ENCODE measurements around the gene GPSM1.

GPSM1 gene

DNA sequence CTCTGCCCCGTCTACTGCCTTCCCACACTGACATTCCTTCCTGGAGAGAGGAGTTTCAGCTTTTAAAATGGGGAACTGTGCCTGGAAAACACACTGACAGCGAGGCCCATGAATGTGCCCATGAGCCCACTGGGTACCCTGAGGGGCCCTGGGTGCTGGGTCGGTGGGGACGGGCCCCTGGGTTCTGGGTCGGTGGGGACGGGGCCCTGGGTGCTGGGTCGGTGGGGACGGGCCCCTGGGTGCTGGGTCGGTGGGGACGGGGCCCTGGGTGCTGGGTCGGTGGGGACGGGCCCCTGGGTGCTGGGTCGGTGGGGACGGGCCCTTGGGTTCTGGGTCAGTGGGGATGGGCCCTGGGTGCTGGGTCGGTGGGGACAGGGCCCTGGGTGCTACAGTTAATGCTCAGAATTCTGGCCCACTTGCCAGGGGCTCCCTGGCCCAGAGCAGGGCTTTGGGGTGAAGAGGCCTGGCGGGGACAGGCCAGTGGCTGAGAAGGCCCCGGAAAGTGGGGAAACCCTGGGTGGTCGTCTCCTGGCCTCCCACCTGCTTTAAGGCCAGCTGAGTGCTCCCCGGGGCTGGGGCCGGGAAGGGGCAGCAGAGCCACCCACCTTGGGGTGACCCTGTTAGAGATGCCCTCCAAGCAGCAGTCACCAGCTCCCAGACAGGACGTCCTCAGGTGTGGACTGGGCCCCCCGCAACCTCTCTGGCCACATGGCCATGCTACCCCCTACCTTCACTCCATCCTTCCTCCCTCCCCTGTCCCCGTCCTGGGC lies 2.5 kb downstream of the GPSM1 start:
- H3K4me3 ChIP-seq (replicated peaks; ENCODE audit: low read depth, low read length), result peak overlapping the region; percentile 94
- DNase-seq (ENCODE audit: extremely low read depth, low read depth), result no peak
- TF ChIP-seq, protein P1, sequence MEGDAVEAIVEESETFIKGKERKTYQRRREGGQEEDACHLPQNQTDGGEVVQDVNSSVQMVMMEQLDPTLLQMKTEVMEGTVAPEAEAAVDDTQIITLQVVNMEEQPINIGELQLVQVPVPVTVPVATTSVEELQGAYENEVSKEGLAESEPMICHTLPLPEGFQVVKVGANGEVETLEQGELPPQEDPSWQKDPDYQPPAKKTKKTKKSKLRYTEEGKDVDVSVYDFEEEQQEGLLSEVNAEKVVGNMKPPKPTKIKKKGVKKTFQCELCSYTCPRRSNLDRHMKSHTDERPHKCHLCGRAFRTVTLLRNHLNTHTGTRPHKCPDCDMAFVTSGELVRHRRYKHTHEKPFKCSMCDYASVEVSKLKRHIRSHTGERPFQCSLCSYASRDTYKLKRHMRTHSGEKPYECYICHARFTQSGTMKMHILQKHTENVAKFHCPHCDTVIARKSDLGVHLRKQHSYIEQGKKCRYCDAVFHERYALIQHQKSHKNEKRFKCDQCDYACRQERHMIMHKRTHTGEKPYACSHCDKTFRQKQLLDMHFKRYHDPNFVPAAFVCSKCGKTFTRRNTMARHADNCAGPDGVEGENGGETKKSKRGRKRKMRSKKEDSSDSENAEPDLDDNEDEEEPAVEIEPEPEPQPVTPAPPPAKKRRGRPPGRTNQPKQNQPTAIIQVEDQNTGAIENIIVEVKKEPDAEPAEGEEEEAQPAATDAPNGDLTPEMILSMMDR (IDR thresholded peaks at IDR 0.05; ENCODE audit: low read depth, low read length, missing control alignments), result no peak

DNA sequence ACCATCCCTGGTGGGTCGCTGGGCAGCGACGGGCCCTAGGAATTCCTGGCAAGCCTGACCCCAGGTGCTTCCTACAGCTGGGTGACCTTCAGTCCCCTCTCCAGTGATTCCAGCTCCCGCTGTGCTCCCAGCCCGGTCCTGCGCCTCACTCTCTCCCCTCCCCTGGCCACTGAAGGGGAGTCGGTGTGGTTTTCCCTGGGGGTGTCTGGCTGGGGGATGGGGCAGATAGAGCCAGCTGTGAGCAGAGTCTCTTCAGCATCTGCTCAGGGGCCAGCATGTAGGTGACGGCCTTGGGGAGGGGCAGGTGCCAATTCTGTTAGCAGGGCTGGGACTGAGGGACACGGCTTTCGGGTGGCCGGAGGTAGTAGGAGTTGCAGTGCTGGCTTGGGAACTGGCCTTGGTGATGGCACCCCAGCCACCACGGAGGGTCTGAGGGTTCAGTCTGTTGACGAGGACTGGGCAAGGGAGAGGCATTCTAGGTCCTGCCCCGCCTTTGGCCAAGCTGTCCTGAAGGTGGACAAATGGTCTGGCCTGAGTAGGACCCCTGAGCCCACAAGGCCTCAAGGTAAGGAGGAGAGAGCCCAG lies 3.2 kb downstream of the GPSM1 start:
- H3K4me3 ChIP-seq (replicated peaks; ENCODE audit: low read depth, low read length), result peak overlapping the region; percentile 94
- no peak for DNase-seq (ENCODE audit: extremely low read depth, low read depth)
- TF ChIP-seq, protein P1 (IDR thresholded peaks at IDR 0.05; ENCODE audit: low read depth, low read length, missing control alignments), result no peak

DNA sequence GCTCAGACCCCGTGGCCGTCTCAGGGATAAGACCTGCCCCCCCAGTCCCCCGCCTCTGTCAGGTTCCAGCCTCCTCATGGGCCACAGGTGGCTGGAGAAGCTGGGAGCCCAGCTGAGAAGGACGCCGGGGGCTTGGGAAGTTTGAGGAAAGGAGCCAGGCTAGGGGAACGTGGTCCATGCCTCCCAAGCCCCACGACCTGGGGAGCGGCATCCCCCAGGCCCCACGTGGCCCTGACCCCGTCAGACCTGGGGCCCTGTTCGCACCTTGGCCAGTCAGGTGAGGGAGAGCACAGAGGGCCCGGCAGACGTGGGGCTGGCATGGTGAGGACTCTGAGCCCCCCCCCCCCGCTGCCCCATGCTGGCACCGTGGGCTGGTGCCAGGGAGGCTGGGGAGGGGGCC lies 3.7 kb downstream of the GPSM1 start:
- no peak for DNase-seq (ENCODE audit: extremely low read depth, low read depth)
- TF ChIP-seq, protein P1 (IDR thresholded peaks at IDR 0.05; ENCODE audit: low read depth, low read length, missing control alignments), result no peak
- no peak overlapping the region for H3K4me3 ChIP-seq (replicated peaks; ENCODE audit: low read depth, low read length)

DNA sequence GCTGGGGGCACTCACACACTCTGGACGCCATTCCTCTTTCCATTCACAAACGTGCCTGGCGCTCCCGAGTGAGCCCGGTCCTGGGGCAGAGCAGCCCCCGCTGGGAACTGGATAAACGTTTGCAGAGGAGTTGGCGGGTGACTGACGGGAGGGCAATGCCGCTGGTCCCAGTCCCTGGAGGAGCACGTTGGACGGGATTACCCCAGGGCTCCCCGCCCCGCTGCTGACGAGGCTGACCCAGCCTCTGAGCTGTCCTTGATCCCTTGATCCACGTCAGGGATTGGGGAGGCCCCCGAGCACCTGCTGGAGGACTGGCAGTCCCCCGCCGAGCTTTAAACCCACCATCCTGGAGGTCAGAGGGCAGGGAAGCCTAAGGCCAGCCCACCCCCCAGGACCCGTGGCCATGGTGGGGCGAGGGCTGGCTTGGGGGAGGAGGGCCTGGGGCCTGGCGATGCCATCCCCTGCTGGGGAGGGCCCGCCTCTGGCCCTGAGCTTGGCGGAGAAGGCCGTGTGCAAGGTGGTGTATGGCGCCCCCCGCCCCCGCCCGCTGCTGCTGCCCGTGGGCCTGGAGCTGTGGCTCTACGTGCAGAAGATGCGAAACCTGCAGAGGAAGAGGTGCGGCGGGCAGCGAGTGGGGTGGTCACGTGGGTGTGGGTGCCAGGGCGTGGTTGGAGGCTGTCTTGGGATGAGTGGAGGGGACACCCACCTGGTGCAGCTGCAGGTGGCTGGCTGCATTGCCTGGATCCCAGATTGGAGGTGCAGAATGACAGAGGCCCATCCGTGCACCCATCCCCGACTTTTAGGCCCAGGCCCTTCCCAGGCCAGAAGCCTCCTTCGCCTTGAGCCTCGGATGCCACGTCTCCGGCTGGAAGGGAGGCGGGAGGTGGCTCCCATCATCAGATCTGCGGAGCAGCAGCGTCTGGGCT lies 4.5 kb downstream of the GPSM1 start:
- no peak for DNase-seq (ENCODE audit: extremely low read depth, low read depth)
- H3K4me3 ChIP-seq (replicated peaks; ENCODE audit: low read depth, low read length), result no peak overlapping the region
- TF ChIP-seq, protein P1 (IDR thresholded peaks at IDR 0.05; ENCODE audit: low read depth, low read length, missing control alignments), result no peak

DNA sequence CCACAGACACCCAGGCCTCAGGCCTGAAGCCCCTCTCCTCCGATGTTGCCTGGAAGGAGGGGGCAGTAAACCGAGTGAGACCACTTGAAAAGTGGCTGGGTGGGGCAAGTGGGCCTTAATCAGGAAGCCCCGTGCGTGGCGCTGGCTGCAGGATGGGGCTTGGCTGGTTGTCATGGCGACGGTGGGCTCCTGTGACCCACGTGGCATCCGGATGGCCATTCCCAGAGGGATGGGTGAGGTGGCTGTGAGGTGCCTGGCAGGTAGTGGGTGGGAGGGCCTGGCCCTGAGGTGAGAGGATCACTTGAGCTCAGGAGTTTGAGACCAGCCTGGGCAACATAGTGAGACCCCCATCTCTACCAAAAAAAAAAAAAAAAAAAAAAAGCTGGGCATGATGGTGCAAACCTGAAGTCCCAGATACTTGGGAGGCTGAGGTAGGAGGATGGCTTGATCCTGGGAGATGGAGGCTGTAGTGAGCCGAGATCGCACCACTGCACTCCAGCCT lies 5.2 kb downstream of the GPSM1 start:
- DNase-seq (ENCODE audit: extremely low read depth, low read depth), result no peak
- H3K4me3 ChIP-seq (replicated peaks; ENCODE audit: low read depth, low read length), result no peak overlapping the region
- TF ChIP-seq, protein P1 (IDR thresholded peaks at IDR 0.05; ENCODE audit: low read depth, low read length, missing control alignments), result no peak

DNA sequence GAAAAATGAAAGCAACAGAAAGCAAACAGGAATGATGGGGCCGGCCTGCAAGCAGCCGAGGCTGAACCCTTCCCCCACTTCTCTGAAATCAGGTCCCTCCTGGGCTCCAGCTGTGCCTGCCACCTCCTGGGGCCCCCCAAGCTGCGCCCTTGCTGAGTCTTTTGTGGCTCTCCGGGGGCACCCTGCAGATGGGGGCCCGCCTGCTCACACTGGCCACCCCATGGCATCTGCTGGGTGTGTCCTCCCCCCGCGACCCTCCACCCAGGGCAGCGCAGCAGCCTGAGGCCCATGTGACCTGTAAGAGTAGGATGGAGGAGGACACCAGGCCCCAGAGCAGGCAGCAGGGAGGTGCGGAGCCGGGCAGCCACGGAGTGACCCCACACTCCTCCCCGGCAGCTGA lies 5.7 kb downstream of the GPSM1 start:
- TF ChIP-seq, protein P1 (IDR thresholded peaks at IDR 0.05; ENCODE audit: low read depth, low read length, missing control alignments), result no peak
- DNase-seq (ENCODE audit: extremely low read depth, low read depth), result no peak
- H3K4me3 ChIP-seq (replicated peaks; ENCODE audit: low read depth, low read length), result no peak overlapping the region

Measured in HFF-Myc (cell line).